H9 (cell line): Measurements from ENCODE around the gene ASIC3. TPM values are rescaled to one million over a fixed set of nuclear protein-coding genes. Genes with fewer than 3 reads are reported as not detected.

Experiments used
- DNase-seq: peaks from one replicate; pipeline ENCODE4 v3.0.0-alpha.2; 2017
- H2AFZ ChIP-seq: one replicate; pipeline ENCODE4 v1.6.1; 2013; ENCODE audit warnings: mild to moderate bottlenecking, low read length, control low read depth, moderate library complexity
- H2AK5ac ChIP-seq: 2 replicates; pipeline ENCODE4 v1.6.1; 2013; ENCODE audit warnings: low read length, control low read depth, mixed read lengths; ENCODE audit not compliant: insufficient read length
- H2BK120ac ChIP-seq: one replicate; pipeline ENCODE4 v1.6.1; 2013; ENCODE audit warnings: low read depth, mild to moderate bottlenecking, low read length, control low read depth, inconsistent platforms; ENCODE audit not compliant: poor library complexity, severe bottlenecking
- H2BK12ac ChIP-seq: 2 replicates; pipeline ENCODE4 v1.6.1; 2013; ENCODE audit warnings: low read length, control low read depth, mixed read lengths, low read depth; ENCODE audit not compliant: insufficient read length
- H2BK15ac ChIP-seq: 2 replicates; pipeline ENCODE4 v1.6.1; 2013; ENCODE audit warnings: low read depth, low read length, control low read depth
- H2BK20ac ChIP-seq: one replicate; pipeline ENCODE4 v1.6.1; 2013; ENCODE audit warnings: low read depth, mild to moderate bottlenecking, low read length, control low read depth, inconsistent platforms; ENCODE audit not compliant: poor library complexity, severe bottlenecking
- H2BK5ac ChIP-seq: 2 replicates; pipeline ENCODE4 v1.6.1; 2013; ENCODE audit warnings: low read length, control low read depth, mixed read lengths; ENCODE audit not compliant: insufficient read length
- H3K14ac ChIP-seq: 2 replicates; pipeline ENCODE4 v1.6.1; 2013; ENCODE audit warnings: low read length, control low read depth; ENCODE audit not compliant: insufficient read depth
- H3K18ac ChIP-seq: 2 replicates; pipeline ENCODE4 v1.6.1; 2013; ENCODE audit warnings: low read depth, mild to moderate bottlenecking, mixed read lengths, low read length, control low read depth; ENCODE audit not compliant: insufficient read length
- H3K23ac ChIP-seq: 2 replicates; pipeline ENCODE4 v1.6.1; 2013; ENCODE audit warnings: low read length, control low read depth, mixed read lengths, low read depth; ENCODE audit not compliant: insufficient read length
- H3K23me2 ChIP-seq: 2 replicates; pipeline ENCODE4 v1.6.1; 2013; ENCODE audit warnings: low read depth, mild to moderate bottlenecking, mixed read lengths, low read length, control low read depth; ENCODE audit not compliant: insufficient read length, poor library complexity, severe bottlenecking
- H3K27ac ChIP-seq: 2 replicates; pipeline ENCODE4 v1.5.1; 2013; ENCODE audit warnings: low read length, control low read depth, mixed read lengths, low read depth; ENCODE audit not compliant: insufficient read length
- H3K27me3 ChIP-seq: 2 replicates; pipeline ENCODE4 v1.6.1; 2013; ENCODE audit warnings: low read length, control low read depth, inconsistent platforms; ENCODE audit not compliant: insufficient read depth
- H3K4ac ChIP-seq: 2 replicates; pipeline ENCODE4 v1.6.1; 2013; ENCODE audit warnings: low read depth, mild to moderate bottlenecking, control low read depth, inconsistent platforms, low read length, moderate library complexity
- H3K4me1 ChIP-seq: 2 replicates; pipeline ENCODE4 v1.6.1; 2013; ENCODE audit warnings: low read length, control low read depth, inconsistent platforms; ENCODE audit not compliant: insufficient read depth
- H3K4me2 ChIP-seq: 2 replicates; pipeline ENCODE4 v1.6.1; 2013; ENCODE audit warnings: low read length, control low read depth, mixed read lengths; ENCODE audit not compliant: insufficient read length, insufficient read depth
- H3K56ac ChIP-seq: 2 replicates; pipeline ENCODE4 v1.6.1; 2013; ENCODE audit warnings: low read depth, mild to moderate bottlenecking, mixed read lengths, low read length, control low read depth; ENCODE audit not compliant: insufficient read length
- H3K79me1 ChIP-seq: 2 replicates; pipeline ENCODE4 v1.6.1; 2013; ENCODE audit warnings: low read depth, mild to moderate bottlenecking, moderate library complexity, low read length, control low read depth, inconsistent platforms; ENCODE audit not compliant: insufficient read depth, poor library complexity, severe bottlenecking
- H3K79me2 ChIP-seq: 2 replicates; pipeline ENCODE4 v1.6.1; 2013; ENCODE audit warnings: low read length, control low read depth, inconsistent platforms; ENCODE audit not compliant: insufficient read depth
- H3K9ac ChIP-seq: 2 replicates; pipeline ENCODE4 v1.6.1; 2013; ENCODE audit warnings: low read length, control low read depth, mixed read lengths; ENCODE audit not compliant: insufficient read length; ENCODE audit errors: extremely low read depth
- H3K9me3 ChIP-seq: one replicate; pipeline ENCODE4 v1.6.1; 2013; ENCODE audit warnings: low read depth, low read length, inconsistent platforms; ENCODE audit not compliant: control insufficient read depth
- H3T11ph ChIP-seq: one replicate; pipeline ENCODE4 v1.6.1; 2013; ENCODE audit warnings: mild to moderate bottlenecking, low read length, control low read depth, inconsistent platforms
- H4K20me1 ChIP-seq: one replicate; pipeline ENCODE4 v1.6.1; 2013; ENCODE audit not compliant: control insufficient read depth, insufficient read length, insufficient read depth
- H4K5ac ChIP-seq: 2 replicates; pipeline ENCODE4 v1.6.1; 2013; ENCODE audit warnings: low read depth, mild to moderate bottlenecking, mixed read lengths, low read length, control low read depth; ENCODE audit not compliant: insufficient read length
- H4K8ac ChIP-seq: replicated peaks from 2 replicates; pipeline ENCODE4 v1.6.1; 2013; ENCODE audit warnings: low read length, control low read depth, mixed read lengths, low read depth; ENCODE audit not compliant: insufficient read length
- H4K91ac ChIP-seq: 2 replicates; pipeline ENCODE4 v1.6.1; 2013; ENCODE audit warnings: low read depth, mild to moderate bottlenecking, moderate library complexity, mixed read lengths, low read length, control low read depth; ENCODE audit not compliant: insufficient read length
- H3K27ac Mint-ChIP-seq, 3 experiments: 2 replicates in 2 of 3; 3 replicates in 1 of 3; pipeline ENCODE4 v1.8.0; 2020 to 2021; ENCODE audit warnings: mixed read lengths in 3 of 3, mild to moderate bottlenecking in 1 of 3, moderate library complexity in 1 of 3
- H3K27me3 Mint-ChIP-seq: 2 replicates; pipeline ENCODE4 v1.8.0; 2021; ENCODE audit warnings: low read depth, mild to moderate bottlenecking, moderate library complexity, mixed read lengths
- H3K36me3 Mint-ChIP-seq, 3 experiments: 2 replicates in 2 of 3; 3 replicates in 1 of 3; pipeline ENCODE4 v1.8.0; 2020 to 2021; ENCODE audit warnings: low read depth in 3 of 3, mixed read lengths in 3 of 3; ENCODE audit not compliant: insufficient read depth in 1 of 3
- H3K4me1 Mint-ChIP-seq, 2 experiments: 2 replicates each; pipeline ENCODE4 v1.8.0; 2020; ENCODE audit warnings: mixed read lengths in 2 of 2
- H3K4me3 Mint-ChIP-seq, 2 experiments: 2 replicates in 1 of 2; 3 replicates in 1 of 2; pipeline ENCODE4 v1.8.0; 2020 to 2021; ENCODE audit warnings: mild to moderate bottlenecking in 2 of 2, mixed read lengths in 2 of 2, moderate library complexity in 1 of 2
- H3K9me3 Mint-ChIP-seq, 2 experiments: 2 replicates in 1 of 2; 3 replicates in 1 of 2; pipeline ENCODE4 v1.8.0; 2020; ENCODE audit warnings: mild to moderate bottlenecking in 2 of 2, mixed read lengths in 2 of 2, moderate library complexity in 1 of 2
- CTCF ChIP-seq: fragments of 200-600 bp; sonication (generic); conservative IDR thresholded peaks from 3 replicates; pipeline ENCODE4 v1.8.0; 2021; ENCODE audit warnings: antibody characterized with exemption, mild to moderate bottlenecking
- WGBS: extraction: QIAGEN DNeasy Blood & Tissue Kit; methylation state at CpG from one replicate; pipeline ENCODE4 v1.1.7; 2013; ENCODE audit warnings: missing lambda C conversion rate, low lambda C conversion rate, mixed read lengths; ENCODE audit not compliant: insufficient read length; ENCODE audit errors: extremely low coverage; 5-methylcytosine and 5-hydroxymethylcytosine counted together
- total RNA-seq: library from RNA; stranded (reverse); gene quantifications from 2 replicates; pipeline ENCODE4 v1.2.1, GENCODE V29; 2021

Gene ASIC3
- total RNA-seq, 1 experiment from 2014 or later, result 1.7 TPM

GRCh38 chr7:151053096-151053495 is 4.8 kb downstream of the ASIC3 start:
- Mint-ChIP-seq H3K36me3 (peaks cover 0 to 11% (median 0%) of the 10 kb centered on the region in 3 experiments; a peak in 3 of 7 replicates), H3K27ac (no peak overlapping the region), H3K27me3 (peaks cover 64% of the 10 kb centered on the region), H3K4me1 (peaks cover 14 to 18% of the 10 kb centered on the region in 2 experiments), H3K9me3 (no peaks in the 10 kb centered on the region; a peak in 1 of 5 replicates), H3K4me3 (no peak overlapping the region)
- peaks cover 9% of the 10 kb centered on the region for H3K23me2 ChIP-seq
- no peak overlapping the region for H2AK5ac ChIP-seq
- H3K18ac ChIP-seq, result no peak overlapping the region
- no peak overlapping the region for H3K14ac ChIP-seq
- DNase-seq, result no peak
- no peak overlapping the region for H2BK12ac ChIP-seq
- H2BK120ac ChIP-seq, result no peak overlapping the region
- H3K9ac ChIP-seq, result no peak overlapping the region
- no peak for TF ChIP-seq CTCF
- no peak overlapping the region for H4K5ac ChIP-seq
- peaks cover 6% of the 10 kb centered on the region; the same call in 1 of the 2 replicates for H3K27me3 ChIP-seq
- no peak overlapping the region for H2BK15ac ChIP-seq
- no peak overlapping the region for H2BK20ac ChIP-seq
- H2BK5ac ChIP-seq, result no peak overlapping the region
- no peaks in the 10 kb centered on the region for H3K79me1 ChIP-seq
- no peaks in the 10 kb centered on the region for H3K9me3 ChIP-seq
- no peak overlapping the region for H3K56ac ChIP-seq
- no peaks in the 10 kb centered on the region for H3K79me2 ChIP-seq
- no peak overlapping the region for H3K23ac ChIP-seq
- H4K91ac ChIP-seq, result no peak overlapping the region
- H4K8ac ChIP-seq, result no peak overlapping the region
- no peak overlapping the region for H2AFZ ChIP-seq
- H4K20me1 ChIP-seq, result no peaks in the 10 kb centered on the region
- no peak overlapping the region for H3K4me2 ChIP-seq
- no peak overlapping the region for H3T11ph ChIP-seq
- H3K27ac ChIP-seq, result no peak overlapping the region
- no CpG with 5 or more reads among the region's 4 CpGs for WGBS
- no peak overlapping the region for H3K4ac ChIP-seq
- H3K4me1 ChIP-seq, result no peaks in the 10 kb centered on the region
